Astrocyte (in vitro differentiated cells and primary cell): ENCODE results near the gene KANSL3.

Source experiments
- CTCF ChIP-seq: IDR thresholded peaks from 2 replicates; pipeline ENCODE4 v1.5.1; 2011; ENCODE audit warnings: low read depth, mild to moderate bottlenecking, inconsistent platforms, low read length, moderate library complexity; ENCODE audit not compliant: insufficient read depth
- EZH2 ChIP-seq: IDR thresholded peaks from 2 replicates; pipeline ENCODE4 v1.6.1; 2012; ENCODE audit warnings: mild to moderate bottlenecking, low read length, inconsistent platforms; ENCODE audit not compliant: insufficient read depth

GRCh38 chr2:96684883-96685576 is 46.9 kb upstream of the KANSL3 start:
- TF ChIP-seq EZH2 (no peak), CTCF (no peak)
